Spleen (tissue), 7 donors: ENCODE results near the gene ZNF473.

Source experiments
- POLR2A ChIP-seq, 3 donors: fragments of 450-650 bp; IDR thresholded peaks; one replicate each; pipeline ENCODE4 v1.5.1; 2017; ENCODE audit warnings: antibody characterized with exemption in 3 of 3, mild to moderate bottlenecking in 1 of 3
- POLR2AphosphoS5 ChIP-seq, 3 donors: sonication (generic); formaldehyde crosslinking; IDR thresholded peaks; one replicate each; pipeline ENCODE4 v1.5.1; 2017; ENCODE audit warnings: antibody characterized with exemption in 3 of 3
- TF ChIP-seq, protein P1 (sequence below), 11 experiments: fragments of 200-600 bp in 7 of 11; fragments of 450-650 bp in 4 of 11; sonication (generic) in 4 of 11; IDR thresholded peaks in 8 of 11; conservative IDR thresholded peaks in 3 of 11; 1 replicate in 7 of 11; 2 replicates in 4 of 11; pipeline versions ENCODE4 v1.4.0 to v1.8.0; 2016 to 2021; ENCODE audit warnings: antibody characterized with exemption in 11 of 11, inconsistent platforms in 4 of 11, mild to moderate bottlenecking in 1 of 11
- donor health status: DM: no; HTN: no; CAD: no; lungs with moderate emphysema.
- donor health status: DM: no; HTN: no; CAD: no.
- donor health status: DM: no; HTN: no; CAD: no.

DNA sequence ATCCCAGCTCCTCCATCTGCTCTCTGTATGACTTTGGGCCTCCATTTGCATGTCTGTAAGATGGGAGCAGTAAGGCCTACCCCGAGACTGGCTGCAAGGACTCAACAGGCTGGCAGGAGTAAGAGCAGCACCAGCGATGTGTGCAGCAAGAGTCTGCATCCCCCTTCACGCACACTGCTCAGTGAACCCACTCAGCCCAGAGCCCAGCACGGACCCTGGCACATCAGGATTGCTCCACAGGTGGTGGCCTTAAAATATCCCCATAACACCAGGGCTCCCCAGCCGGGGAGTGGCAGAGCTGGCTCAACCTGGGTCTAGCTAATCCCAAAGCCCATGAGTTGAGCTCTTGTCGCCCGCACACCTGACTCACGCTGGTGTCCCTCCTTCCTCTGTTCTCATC lies 24.0 kb upstream of the ZNF473 start:
- TF ChIP-seq, protein P1, sequence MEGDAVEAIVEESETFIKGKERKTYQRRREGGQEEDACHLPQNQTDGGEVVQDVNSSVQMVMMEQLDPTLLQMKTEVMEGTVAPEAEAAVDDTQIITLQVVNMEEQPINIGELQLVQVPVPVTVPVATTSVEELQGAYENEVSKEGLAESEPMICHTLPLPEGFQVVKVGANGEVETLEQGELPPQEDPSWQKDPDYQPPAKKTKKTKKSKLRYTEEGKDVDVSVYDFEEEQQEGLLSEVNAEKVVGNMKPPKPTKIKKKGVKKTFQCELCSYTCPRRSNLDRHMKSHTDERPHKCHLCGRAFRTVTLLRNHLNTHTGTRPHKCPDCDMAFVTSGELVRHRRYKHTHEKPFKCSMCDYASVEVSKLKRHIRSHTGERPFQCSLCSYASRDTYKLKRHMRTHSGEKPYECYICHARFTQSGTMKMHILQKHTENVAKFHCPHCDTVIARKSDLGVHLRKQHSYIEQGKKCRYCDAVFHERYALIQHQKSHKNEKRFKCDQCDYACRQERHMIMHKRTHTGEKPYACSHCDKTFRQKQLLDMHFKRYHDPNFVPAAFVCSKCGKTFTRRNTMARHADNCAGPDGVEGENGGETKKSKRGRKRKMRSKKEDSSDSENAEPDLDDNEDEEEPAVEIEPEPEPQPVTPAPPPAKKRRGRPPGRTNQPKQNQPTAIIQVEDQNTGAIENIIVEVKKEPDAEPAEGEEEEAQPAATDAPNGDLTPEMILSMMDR (IDR thresholded peaks at IDR 0.05 in 8 of 11, conservative IDR thresholded peaks at IDR 0.05 in 3 of 11) = no peak
- TF ChIP-seq POLR2AphosphoS5 (IDR thresholded peaks at IDR 0.05) = no peak
- TF ChIP-seq POLR2A (IDR thresholded peaks at IDR 0.05) = no peak
